HG02678 (cell line): ENCODE results near the gene TRPV4.

Experiments used
- ATAC-seq: cut with Tn5 transposase; IDR thresholded peaks from one replicate; pipeline ENCODE4 v1.9.1; 2021; ENCODE audit warnings: mild to moderate bottlenecking, moderate library complexity; ENCODE audit not compliant: unreplicated experiment

The TRPV4 gene

DNA sequence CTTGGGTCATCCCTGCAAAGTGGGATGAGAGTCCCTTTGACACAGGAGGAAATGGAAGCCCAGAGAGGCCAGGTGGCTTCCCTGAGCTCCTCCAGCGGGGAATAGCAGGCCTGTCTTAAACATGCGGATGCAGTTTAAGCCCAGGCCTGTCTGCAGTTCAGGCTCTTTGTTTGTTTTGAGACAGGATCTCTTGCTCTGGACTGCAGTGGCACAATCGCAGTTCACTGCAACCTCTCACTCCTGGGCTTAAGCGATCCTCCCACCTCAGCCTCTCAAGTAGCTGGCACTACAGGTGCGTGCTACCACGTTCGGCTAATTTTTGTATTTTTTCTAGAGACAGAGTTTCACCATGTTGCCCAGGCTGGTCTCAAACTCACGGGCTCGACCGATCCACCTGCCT, 3.5 kb downstream of the TRPV4 start:
- ATAC-seq: no peak

DNA sequence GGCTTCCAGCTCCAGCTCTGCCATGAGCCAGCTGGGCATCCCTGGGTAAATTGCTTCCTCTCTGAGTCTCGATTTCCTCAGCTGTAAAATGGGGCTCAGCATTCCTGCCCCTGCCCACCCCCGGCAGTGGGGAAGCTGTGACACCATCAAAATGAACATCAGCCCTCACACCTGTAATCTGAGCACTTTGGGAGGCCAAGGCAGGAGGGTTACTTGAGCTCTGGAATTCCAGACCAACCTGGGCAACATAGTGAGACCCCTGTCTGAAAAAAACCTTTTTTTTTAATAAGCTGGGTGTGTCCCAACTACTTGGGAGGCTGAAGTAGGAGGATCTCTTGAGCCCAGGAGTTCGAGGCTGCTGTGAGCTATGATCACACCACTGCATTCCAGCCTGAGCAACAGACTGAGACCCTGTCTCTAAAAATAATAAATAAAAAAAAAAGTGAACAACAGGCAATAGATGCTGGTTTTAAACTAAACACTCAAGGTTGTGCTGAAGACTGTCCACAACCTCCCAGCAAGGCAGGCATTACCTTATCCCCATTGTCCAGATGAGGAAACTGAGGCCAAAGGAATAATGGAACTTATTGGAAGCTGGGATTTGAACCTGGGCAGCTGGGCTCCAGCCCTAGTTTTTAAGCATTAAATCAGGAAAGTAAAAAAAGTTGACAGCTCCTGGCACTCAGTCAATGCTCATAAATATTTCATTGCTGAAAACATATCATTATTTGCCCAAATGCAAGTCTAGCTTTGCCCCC, 4.3 kb downstream of the TRPV4 start:
- no peak for ATAC-seq

DNA sequence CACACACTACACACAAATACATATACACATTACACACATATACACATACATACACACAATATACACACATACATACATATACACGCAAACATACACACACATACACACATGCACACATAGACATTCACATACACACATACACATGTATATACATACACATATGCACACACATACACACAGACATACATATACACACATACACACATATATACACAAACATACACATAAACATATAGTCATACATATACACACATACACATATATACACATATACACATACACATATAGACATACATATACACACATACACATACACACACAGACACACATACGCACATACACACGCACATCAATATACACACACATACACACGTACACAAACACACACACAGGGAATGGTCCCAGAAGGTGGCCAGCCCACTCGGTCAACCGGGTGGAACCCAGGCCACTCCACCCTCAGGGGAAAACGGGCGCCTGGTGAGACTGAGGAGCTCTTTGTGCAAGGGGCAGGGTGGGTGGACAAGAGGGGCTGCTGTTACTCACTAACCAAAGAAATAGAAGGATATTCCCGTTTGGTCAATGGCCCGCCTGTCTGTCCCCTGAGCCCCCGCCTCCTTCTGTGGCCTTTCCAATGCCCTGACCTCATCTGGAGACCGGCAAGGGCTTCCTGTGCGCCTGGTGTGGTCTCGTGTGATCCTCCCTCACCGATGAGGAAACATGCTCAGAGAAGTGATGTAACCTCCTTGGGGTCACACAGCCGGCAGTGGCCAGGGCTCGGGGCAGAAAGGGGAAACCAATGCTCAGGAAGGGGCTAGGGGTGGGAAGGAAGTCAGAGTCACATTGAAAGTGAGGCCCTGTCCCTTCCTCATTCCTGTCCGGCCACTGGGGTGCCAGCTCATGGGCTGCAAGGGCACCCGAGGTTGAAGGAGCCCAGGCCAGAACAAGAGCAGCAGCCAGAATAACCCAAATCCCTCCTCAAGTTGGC, 5.3 kb downstream of the TRPV4 start:
- no peak for ATAC-seq

DNA sequence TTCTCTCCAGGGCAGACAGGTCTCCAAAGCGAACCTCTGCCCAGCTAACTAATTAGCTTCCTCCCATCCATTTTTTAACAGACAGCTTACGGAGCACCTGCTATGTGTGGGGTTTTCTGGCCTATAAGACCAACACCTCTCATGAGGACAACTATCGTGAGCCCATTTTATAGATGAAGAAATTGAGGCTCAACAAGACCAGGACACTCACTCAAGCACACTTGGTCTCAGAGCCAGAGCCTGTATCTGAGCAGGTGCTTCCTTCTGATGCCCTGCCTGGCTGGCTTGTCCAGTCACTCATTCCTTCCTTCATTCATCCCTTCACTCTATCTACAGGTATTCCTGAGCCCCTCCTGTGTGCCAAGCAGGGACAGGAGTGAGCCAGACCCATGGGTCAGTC, 6.1 kb downstream of the TRPV4 start:
- ATAC-seq: no peak

DNA sequence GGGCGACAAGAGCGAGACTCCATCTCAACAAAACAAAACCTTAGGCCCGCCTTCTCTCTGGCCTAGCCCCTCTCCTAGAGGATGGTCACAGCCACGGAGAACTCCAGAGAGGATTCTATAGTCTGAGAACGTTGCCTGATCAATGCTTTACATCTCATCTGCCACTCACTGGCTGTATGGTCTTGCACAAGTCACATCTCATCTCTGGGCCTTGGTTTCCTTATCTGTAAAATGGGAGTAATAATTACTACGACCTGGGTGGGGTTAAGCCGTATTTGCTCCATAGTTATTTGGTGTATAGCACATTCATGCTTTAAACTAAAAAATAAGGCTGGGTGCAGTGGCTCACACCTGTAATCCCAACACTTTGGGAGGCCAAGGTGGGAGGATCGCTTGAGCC, 8.5 kb downstream of the TRPV4 start:
- no peak for ATAC-seq

DNA sequence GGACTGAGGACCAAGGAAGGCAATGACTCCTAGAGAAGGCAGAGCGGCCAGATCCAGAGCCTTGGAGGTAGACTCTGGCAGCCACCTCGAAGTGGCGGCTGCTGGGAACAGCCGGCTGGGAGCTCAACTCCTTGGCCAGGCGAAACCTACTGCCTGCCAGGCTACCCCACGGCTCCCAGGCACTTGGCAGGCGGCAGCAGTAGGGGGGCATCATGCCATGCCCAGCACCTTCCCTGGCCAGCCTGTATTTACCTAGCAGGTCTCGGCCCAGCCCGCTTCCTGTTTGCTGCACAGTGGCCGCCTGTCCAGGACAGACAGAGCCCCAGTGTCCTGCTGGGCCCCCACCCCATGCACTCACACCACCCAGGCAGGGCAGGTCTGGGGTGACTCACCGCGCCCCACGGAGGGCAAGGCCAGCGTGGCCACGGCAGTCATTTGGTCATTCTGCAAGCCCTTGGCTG, 10.2 kb downstream of the TRPV4 start:
- ATAC-seq: no peak

DNA sequence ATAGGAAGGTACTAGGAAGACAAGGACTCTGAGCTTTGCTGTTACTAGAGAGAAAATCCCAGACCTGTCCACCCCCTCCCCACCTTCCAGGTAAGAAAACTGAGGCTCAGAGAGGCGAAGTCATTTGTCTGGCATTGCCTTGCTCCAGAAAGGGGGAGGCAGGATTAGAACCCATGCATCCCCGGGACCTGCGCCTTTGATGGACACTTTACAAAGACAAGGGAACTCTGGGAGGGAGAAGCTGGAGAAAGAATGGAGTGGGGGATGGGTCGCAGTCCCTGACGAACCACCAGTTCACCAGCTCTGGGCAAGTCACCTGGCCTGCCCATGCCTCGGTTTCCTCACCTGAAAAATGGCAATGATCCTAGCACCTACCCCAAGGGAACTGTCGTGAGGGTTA, 10.8 kb downstream of the TRPV4 start:
- no peak for ATAC-seq

DNA sequence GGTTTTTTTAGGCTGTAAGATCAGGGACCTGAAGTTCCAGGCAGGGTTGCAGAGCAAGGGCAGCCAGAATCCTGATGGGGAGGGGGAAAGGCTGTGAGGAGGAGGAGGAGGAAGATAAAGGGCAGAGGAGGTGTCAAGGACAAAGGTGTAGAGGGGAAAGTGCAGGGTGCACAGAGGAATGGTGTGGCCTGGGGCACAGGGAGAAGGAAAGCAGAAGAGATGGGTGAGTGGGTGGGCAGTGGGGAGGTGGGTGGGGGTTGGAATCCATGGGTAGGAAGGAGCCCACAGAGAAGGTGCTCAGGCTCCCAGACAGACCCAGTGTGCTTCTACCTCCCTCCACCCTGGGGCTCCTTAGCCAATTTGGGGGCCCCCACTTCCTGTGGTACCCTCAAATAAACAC, 11.2 kb downstream of the TRPV4 start:
- ATAC-seq: no peak

DNA sequence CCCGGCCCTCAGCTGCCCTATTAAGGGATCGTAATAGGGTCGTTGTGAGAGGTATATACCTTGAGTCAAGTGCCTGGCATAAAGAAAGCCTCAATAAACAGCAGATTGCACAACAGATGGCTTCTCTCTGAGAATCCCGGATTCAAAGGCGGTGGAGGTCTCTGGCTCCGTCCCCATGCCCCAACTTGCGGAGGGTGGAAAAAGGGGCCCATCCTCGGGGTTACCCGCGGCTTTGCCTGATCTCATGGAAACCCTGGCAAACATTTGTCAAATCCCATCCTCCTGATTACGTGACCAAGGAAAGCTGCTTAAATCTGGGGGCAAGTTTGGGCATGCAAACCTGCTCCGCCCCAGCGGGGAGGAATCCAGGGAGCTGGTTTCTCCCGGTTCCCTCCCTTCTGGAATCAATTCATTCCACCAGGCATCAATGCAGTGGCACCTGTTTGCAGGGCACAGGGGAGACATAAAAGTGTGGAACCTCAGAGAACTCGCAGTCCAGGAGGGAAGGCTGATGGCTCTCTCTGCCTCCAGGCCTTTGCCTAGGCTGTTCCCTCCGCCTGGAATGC, 12.3 kb downstream of the TRPV4 start:
- ATAC-seq: no peak

DNA sequence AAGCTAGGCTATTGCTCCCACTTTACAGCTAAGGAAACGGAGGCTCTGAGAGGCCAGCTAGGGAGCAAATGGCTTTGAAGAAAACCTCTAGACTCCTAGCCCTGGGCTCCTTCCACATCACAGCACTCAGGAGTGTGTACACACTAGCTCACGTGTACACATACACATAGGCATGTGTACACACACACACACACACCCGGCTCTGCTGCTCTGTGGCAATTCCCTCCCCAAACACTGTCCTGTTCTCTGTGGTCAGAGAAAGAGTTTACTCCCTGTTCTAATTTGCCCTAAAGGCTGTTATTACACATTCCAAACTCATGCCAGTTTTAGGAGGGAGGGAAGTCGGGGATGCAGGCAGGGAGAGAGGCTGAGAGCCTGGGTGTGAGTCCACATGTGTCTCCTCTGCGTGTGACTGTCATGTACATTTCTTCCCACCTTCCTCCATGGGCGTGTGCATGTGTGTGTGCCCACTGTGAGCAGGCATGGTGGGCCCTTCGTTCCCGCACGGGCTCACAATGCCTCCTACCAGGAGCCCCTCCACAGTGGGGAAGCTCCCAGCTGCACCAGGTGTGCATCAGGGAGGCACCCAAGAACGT, 14.2 kb downstream of the TRPV4 start:
- ATAC-seq: no peak

DNA sequence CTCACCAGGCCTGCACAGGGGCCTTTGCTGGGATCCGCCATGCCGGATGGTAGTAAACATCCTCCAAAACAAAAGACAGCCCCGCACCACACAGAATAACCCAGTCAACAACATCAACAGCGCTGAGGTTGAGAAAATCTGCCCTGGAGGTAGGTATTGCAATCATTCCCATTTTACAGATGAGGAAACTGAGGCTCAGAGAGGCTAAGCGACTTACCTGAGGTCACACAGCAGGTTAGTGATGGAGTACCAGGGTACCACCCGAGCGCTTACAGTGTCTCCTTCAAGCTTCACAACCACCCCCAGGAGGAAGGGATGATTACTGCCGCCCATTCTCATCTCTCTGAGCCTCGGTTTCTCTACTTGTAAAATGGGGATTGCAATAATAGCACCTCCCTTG, 14.9 kb downstream of the TRPV4 start:
- no peak for ATAC-seq

DNA sequence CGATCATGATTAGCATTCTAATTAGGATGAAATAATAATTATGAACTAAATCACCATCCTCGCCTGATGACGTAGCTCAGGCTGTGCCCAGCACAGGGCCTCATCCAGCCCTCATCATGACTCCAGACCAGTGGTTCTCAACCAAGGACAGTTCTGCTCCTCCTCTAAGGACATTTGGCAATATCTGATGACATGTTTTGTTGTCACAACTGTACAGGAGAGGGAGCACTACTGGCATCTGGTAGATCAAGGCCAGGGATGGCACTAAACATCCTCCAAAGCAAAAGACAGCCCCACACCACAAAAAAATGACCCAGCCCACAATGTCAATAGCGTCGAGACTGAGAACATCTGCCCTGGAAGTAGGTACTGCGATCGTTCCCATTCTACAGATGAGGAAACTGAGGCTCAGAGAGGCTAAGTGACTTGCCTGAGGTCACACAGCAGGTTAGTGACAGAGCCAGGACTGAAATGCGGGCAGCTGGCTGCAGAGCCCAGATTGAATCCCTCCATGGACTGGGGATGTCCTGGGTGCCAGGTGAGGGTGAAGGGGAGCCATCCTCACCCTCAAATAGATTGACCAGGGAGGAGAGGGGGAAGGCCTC, 15.5 kb downstream of the TRPV4 start:
- ATAC-seq: no peak

DNA sequence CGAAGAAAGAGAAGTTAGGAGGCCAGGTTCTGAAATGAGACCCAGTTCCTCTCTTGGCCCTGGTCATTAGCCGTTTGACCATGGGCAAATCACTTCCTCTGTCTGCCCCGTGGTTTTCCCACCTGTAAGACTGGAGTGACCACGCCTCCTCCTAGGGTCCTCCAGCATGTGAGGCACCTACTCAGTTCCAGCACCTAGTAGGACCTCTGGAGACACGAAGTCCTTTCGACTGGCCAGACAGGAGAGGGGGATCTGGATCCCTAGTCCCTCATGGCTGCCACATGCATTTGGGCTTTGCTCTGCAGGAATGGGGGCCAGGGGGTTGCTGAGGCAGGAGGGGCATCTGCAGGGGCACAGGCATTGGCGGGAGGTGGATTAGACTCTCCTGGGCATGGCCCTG, 16.3 kb downstream of the TRPV4 start:
- ATAC-seq: no peak

DNA sequence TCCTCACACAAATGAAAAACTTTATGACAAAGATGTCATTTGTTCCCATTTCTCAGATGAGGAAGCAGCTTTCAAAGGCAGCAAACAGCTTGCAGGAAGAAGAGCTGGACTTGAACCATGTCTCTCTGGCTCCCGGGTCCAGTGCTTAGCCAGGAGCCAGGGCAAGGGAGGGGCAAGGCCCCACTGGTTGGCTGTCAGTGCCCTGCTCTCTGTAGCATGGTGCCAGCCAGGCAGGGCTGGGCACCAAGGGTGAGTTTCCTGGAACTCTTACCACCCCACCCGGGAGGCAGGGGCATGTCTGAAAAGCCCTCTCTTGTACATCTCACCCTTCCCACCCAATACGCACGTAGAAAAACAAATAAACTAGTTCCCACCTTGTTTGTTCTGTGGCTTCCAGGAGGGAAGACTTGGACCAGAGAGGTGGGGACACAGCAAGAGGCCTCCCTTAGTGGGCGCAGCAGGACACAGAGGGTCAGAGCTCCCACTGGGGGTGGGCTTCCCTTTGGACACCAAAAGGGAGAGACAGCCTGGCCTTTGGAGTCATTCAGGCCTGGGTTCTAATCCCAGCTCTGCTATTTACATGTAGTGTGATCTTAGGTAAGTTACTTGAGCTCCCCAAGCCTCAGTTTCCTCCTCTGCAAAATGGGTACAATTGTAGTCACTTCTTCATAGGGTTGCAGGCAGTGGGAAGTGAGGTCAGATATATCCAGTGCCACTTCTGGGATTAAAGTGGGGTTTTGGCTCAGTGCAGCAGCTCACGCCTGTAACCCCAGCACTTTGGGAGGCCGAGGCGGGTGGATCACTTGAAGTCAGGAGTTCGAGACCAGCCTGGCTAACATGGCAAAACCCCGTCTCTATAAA, 17.2 kb downstream of the TRPV4 start:
- no peak for ATAC-seq

DNA sequence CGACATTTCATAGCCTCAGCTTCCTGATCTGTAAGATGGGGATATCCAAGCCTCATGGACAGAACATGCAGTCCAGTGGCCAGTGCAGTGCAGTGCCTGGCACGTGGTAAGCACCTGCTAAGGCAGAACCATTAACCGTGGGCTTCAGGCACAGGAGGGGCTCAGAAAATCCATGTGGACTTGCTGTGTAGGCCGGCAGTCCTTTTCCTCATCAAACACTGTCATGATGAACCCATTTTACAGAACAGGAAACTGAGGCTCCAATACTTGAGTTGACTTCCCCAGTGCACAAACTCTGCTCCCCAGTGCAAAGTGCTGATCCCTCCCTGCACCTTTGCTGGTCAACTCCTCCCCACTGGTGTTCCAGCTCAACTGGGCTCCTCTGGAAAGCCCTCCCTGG, 18.0 kb downstream of the TRPV4 start:
- no peak for ATAC-seq

DNA sequence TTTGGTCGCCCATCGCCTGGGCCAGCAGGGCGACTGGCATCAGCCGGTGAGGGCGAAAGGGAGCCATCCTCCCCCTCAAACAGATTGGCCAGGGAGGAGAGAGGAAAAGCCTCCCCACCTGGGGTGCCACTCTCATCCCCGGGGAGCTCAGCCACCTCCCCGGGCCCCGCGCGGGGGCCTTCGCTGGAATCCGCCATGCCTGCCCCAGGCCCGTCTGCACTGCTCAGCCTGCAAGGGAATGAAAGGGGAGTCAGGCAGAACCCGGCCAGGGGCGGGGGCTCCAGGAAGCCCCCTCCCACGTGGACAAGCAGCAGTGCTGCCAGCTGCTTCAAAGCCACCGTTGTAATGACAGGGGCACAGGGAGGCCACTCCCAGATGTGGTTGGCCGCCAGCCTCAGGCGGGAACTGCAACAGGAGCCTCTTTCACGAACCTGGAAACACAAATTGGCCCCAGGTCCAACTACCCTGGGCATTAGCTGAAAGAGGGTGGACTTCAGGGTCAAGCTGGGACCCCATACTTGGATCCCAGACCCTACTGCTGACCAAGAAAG, 18.5 kb downstream of the TRPV4 start:
- no peak for ATAC-seq

DNA sequence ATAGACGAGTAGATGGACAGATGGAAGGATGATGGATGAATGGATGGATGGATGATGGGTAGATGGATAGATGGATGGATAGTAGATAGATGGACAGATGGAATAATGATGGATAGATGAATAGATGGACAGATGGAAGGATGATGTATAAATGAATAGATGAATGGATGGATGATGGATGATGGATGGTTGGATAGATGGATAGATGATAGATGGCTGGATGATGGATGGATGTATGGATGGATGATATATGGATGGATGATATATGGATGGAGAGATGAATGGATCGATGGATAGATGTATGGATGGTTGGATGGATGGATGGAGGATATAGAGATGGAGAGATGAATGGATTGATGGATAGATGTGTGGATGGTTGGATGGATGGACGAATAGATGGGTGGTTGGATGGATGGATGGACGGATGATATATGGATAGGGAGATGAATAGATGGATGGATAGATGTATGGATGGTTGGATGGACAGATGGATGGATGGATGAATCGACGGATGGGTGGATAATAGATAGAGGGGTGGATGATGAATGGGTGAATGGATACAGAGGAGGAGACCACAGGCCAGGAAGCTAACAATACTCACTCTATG, 19.3 kb downstream of the TRPV4 start:
- ATAC-seq: no peak

DNA sequence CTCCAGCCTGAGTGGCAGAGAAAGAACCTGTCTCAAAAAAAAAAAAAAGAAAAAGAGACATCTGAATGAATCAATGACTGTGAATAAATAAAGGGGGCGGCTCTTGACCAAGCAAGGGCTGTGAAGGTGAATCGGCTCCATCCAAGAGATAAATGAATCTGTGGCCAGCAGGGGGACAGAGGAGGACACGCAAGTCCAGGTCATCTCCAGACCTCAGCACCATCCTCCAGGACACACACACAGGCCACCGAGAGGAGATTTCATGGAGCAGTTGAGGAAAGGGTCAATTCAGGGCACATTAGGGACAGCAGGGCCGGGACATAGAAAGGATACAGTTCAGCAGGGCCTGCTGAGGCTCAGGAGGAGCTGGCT, 21.6 kb downstream of the TRPV4 start:
- no peak for ATAC-seq

DNA sequence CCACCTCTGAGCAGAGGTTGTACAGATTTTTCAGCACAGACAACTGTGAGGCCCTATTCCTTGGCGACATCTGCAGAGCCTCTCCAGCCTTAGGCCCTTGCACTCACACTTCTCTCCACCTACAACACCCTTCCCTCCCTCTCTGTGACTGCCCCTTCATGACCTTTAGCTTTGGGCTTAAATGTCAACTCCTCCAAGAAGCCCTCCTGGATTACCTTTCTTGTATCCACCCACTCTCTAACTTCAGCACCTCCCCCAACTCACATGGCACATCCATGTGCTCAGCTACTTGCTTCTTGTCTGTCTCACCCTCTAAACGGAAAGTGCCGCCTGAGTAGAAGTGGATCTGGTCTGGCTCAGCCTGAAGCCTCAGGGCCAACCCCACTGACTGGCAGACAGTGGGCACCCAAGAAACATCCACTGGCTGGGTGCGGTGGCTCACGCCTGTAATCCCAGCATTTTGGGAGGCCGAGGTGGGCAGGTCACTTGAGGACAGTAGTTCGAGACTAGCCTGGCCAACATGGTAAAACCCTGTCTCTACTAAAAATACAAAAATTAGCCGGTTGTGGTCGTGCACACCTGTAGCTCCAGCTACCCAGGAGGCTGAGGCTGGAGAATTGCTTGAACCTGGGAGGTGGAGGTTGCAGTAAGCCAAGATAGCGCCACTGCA, 22.1 kb downstream of the TRPV4 start:
- ATAC-seq: no peak
